ENCODE measurements around the gene PHKG1.
"Not testable (repeated sequence)": the region's sequence is repeated elsewhere in the genome, so short reads cannot be mapped to it uniquely, and the experiment has no call there.

PHKG1 gene

GRCh38 chr7:56092789-56093531, at the start of gene PHKG1:
Gene PHKG1, minus strand, starts transcription at chr7:56092952. Its CDS starts 4,011 bp downstream, at chr7:56088941.
- DNase-seq: no peak

DNA sequence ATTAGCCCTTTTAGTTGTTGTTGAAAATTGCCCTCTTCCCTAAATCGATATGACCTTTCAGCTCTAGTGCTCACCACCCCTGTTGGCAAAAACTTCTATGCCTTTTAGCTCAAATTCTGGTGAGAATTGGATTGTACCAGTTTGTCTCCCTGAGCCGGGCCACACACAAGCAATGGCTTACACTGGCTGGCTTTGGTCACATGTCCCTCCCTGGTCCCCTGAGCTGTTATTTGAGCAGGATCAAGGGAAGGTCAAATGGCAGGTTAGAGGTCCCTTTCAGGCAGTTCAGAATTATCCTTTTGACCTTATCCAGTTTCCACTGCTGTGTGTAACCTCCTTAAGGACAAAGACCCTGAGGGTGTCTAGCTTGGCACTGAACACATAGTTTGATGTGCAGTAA, 38.3 kb upstream of the PHKG1 start:
- DNase-seq: not testable (repeated sequence)

- DNase-seq: no peak
These were observed 34.7 kb upstream of the PHKG1 start for GRCh38 chr7:56127241-56127975.

GRCh38 chr7:56125831-56126230, 33.1 kb upstream of the PHKG1 start:
- DNase-seq: no peak

DNA sequence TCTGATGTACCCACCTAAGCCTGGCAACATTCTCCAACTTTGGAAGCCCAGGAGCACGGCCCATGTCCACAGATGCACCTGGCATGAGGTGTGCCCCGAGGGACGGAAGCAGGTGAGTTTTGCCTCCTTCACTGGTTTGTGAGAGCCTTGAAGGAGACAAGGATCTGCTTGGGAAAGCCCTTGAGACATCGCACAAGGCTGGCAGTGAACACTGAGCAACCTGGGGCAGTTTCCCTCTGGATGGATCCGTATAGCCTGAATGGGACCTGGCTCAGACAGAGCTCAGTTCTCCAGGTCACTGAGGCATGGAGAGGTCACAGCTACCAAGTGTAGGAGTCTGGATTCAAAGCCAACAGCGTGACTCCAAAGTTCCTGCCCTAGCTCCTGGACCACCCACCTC, 32.2 kb upstream of the PHKG1 start:
- DNase-seq: no peak

DNA sequence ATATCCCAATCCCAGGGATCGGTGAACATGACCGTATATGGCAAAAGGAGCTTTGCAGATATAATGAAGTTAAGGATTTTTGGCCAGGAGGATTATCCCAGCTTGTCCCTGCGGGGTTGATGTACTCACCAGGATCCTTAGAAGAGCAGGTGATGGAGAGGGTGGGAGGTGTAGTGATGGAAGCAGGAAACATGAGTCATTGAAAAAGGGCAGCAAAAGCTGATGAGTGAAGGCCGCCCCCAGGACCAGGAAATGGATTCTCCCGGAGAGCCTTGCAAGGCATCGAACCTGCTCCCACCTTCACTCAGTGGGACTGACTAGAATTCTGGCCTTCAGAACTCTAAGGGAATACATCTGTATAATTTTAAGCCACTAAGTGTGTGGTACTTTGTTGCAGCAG, 28.7 kb upstream of the PHKG1 start:
- no peak for DNase-seq

DNA sequence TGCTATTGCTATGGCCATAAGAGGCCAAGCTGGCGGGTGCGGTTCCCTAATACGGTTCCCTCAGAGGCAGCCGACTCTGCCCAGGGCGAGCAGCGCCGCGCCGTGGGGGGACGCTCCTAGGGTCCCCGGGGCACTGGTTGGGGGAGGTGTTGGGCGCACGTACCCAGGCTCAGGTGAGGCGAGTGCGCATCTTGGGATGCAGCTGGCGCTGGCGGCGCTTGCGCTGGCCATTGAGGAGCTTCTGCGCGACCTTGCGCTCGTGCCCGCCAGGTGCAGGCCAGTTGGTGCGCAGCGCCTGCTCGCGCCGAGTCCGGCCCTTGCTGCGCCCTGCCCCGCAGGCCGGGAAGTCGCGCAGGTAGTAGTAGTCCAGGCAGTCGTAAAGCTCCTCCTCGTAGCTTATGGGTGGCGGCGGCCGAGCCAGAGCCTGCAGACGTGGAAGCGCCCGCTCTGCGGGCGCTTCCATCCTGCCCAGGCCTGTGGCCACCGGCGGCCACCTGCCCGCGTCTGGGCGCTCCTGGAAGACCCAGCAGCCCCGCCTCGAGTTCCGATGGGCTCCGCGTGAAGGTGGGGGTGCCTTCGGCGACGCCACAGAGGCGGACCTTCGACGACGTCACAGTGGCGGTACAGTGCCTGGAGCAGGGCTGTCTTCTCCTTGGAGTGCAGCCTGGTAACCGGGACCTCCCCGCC, 23.2 kb upstream of the PHKG1 start, which contains the start of gene NUPR2:
TSS of gene NUPR2 (minus strand) at position 566 of the 687 bp plus-strand sequence. CDS start at position 463, 103 bp downstream.
- DNase-seq: peak in 1 of 2 experiments; percentile 28

DNA sequence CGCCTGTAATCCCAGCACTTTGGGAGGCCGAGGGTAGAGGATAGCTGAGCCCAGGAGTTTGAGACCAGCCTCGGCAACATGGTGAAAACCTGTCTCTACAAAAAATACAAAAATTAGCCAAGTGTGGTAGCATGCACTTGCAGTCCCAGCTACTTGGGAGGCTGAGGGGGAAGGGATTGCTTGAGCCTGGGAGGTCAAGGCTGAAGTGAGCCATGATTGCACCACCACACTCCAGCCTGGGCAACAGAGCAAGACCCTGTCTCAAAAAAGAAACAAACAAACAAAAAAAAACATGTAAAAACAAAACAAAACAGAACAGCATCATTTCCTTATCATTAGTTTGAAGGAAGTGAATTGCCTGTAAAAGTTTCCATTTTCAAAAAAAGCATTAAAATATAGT, 19.5 kb upstream of the PHKG1 start:
- not testable (repeated sequence) for DNase-seq

- DNase-seq: no peak
These were observed 17.9 kb upstream of the PHKG1 start for GRCh38 chr7:56110611-56111010.

DNA sequence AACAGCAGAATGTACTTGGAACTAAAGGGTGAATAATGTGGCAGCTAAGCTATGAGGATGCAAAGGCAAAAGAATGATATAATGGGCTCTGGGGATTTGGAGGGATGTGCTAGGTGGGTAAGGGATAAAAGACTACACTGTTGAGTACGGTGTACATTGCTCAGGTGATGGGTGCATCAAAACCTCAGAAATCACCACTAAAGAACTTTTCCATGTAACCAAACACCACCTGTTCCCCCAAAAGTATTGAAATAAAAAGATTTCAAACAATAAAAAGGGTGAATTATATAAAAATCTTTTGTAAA, 15.2 kb upstream of the PHKG1 start:
- DNase-seq: no peak

DNA sequence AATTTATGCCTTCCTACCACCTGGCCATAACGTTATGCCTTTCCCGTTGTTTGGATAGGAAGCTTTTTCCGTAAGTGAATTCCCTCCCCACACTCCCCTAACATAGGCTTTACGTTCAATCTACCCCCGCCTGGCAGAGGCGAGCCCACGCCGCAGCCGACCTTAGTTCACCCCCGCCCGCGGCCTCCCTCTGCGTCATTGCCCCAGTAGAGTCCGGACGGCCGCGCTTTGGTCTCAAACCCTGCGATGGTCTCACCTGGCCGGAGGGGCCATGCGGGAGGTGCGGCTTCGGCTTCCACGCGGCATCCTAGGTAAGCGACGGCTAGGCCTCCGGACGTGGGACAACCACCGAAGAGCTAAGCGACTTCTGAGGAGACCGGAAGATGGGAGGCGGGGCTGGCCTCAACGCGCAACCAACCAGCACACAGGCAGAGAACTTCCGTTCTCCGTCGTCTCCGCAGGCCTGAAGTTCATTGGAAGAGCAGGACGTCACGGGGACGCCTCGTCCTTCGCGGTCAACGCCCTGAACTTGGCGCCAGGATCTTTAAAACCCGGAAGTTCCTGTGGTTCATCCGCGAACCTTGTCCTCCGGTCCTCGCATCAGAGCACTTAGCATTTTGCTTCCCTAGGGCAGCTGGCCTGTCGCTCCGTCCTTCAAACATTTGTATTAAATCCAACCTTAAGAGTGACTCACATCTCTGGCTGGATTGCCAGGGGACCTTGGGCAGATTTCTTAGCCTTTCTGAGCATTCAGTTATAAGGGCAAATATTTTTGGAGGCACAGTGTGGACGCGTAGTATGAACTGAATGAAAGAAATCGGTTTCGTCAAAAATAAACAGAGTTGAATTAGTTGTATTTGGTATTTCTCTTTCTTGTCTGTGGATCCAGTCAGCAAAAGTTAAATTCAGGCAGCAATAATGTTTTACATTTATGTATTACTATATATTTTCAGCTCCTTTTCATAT, 13.6 kb upstream of the PHKG1 start, which contains the start of gene CHCHD2:
TSS of gene CHCHD2 (minus strand) at position 369 of the 966 bp plus-strand sequence. CDS start at position 306, 63 bp downstream.
- peak; percentile 98 to 99 for DNase-seq

GRCh38 chr7:56105508-56105907, 12.8 kb upstream of the PHKG1 start:
- DNase-seq: no peak

DNA sequence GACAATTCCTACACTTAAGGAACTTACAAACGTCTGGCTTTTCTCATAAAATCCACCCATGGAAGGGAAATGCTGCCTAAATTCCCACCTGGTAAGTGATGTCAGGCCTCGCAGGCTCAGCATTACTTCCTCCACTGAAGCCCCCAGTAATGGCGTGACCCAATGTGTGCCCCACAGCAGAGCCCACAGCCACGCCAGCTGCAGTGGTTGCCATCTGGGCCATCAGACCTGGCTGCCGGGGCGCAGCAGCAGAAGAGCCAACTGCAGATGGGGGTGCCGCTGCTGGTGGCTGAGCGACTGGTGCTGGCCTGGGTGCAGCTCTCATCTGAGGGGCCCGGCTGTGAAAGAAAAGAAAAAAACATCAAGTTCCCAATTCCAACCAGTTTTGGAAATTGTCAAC, 11.4 kb upstream of the PHKG1 start:
- not testable (repeated sequence) for DNase-seq

GRCh38 chr7:56099653-56100052, 6.9 kb upstream of the PHKG1 start:
- DNase-seq: no peak

DNA sequence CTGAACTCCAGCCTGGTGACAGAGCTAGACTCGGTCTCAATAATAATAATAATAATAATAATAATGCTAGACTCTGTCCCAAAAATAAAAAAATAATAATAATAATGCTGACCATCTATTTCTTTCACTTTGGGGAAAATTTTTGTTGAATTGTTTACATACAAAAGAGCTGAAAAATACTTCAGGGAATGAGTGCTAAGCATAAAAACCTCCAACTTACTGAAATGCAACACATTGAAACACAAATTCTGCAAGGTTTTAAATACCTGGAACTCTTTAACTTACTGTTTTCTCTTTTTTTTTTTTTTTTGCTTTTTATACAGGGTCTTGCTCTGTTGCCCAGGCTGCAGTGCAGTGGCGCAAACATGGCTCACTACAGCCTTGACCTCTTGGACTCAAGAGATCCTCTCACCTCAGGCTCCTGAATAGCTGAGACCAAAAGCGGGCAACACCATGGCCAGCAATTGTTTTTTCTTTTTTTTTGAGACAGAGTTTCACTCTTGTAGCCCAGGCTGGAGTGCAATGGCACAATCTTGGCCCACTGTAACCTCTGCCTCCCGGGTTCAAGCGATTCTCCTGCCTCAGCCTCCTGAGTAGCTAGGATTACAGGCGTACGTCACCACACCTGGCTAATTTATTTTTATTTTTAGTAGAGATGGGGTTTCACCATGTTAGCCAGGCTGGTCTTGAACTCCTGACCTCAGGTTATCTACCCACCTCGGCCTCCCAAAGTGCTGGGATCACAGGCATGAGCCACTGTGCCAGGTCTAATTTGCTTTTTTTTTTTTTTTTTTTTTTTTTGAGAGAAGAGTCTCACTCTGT, 5.6 kb upstream of the PHKG1 start:
- not testable (repeated sequence) for DNase-seq

- DNase-seq: no peak
These were observed 4.9 kb upstream of the PHKG1 start for GRCh38 chr7:56097700-56098099.

- DNase-seq: not testable (repeated sequence)
These were observed 364 bp downstream of the PHKG1 start for GRCh38 chr7:56092388-56092787.

- no peak for DNase-seq
These were observed 1.2 kb downstream of the PHKG1 start for GRCh38 chr7:56091591-56091990.

GRCh38 chr7:56087445-56087844, 5.3 kb downstream of the PHKG1 start:
- no peak for DNase-seq

DNA sequence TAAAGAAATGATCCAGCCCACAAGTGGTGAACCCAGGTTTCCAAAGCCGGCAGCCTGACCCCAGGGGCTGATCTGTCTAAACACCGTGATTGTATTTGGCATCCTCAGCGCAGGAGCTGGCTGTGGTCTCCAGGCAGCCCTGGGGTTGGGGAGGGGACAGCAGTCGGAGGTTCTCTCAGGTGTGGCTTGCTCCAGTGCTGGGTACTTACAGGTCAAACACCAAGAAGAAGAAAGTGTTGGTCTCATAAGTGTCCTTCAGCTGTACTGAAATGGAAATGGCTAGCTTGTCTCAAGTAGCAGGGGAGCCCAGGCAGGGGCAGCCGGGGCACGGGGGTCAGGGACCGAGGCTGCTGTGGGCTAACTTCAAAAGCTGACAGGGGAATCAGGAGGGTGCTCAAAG, 6.0 kb downstream of the PHKG1 start:
- no peak for DNase-seq

GRCh38 chr7:56083150-56083785, 9.5 kb downstream of the PHKG1 start:
- DNase-seq: no peak

Data from NCI-H1930 (cell line).